ENCODE results near the gene TBC1D7.
"Not testable (repeated sequence)": the region's sequence is repeated elsewhere in the genome, so short reads cannot be mapped to it uniquely, and the experiment has no call there.

TBC1D7 gene

DNA sequence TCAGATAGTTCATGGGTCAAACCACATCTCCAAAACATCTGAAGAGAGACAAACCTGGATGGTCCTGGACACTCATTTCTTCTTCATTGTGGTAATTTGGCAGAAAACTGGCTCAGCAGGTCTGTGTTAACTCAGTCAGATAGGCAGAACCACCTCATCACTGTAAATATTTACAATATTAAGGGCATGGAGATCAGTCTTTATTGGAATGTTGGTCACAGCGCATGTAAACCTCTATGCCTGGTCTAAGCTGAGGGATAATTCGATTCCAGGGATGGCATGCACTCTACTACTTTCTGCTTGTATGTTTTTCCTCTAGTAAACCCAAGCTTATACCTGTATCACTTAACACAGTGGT is 4.0 kb upstream of the TBC1D7 start:
- TF ChIP-seq, protein P1, sequence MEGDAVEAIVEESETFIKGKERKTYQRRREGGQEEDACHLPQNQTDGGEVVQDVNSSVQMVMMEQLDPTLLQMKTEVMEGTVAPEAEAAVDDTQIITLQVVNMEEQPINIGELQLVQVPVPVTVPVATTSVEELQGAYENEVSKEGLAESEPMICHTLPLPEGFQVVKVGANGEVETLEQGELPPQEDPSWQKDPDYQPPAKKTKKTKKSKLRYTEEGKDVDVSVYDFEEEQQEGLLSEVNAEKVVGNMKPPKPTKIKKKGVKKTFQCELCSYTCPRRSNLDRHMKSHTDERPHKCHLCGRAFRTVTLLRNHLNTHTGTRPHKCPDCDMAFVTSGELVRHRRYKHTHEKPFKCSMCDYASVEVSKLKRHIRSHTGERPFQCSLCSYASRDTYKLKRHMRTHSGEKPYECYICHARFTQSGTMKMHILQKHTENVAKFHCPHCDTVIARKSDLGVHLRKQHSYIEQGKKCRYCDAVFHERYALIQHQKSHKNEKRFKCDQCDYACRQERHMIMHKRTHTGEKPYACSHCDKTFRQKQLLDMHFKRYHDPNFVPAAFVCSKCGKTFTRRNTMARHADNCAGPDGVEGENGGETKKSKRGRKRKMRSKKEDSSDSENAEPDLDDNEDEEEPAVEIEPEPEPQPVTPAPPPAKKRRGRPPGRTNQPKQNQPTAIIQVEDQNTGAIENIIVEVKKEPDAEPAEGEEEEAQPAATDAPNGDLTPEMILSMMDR (conservative IDR thresholded peaks at IDR 0.05) = no peak
- no peak for TF ChIP-seq ZFX (IDR thresholded peaks at IDR 0.05)
- H3K27ac ChIP-seq = no peak overlapping the region

- H3K27ac ChIP-seq = no peak overlapping the region
- TF ChIP-seq ZFX (IDR thresholded peaks at IDR 0.05) = no peak
- TF ChIP-seq, protein P1 (conservative IDR thresholded peaks at IDR 0.05) = peak; percentile 82
Measured at GRCh38 chr6:13331516-13332348, 3.4 kb upstream of the TBC1D7 start.

DNA sequence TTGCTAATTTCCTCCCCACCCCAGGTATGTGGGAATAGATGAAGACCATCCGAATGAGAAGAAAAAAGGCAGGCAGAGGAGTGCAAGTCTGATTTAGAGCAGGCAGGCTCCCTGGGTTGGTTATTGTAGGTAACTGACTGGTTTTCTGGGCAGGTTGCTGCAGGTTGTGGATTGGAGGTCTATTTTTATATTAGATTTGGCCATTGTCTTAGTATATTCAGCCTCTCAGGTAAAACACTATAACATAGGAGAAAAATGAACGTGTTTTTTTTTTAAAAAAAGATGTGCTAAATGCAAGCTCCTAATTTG is 492 bp upstream of the TBC1D7 start:
- H3K27ac ChIP-seq = peak overlapping the region; percentile 85
- TF ChIP-seq, protein P1 (conservative IDR thresholded peaks at IDR 0.05) = no peak
- TF ChIP-seq ZFX (IDR thresholded peaks at IDR 0.05) = no peak

DNA sequence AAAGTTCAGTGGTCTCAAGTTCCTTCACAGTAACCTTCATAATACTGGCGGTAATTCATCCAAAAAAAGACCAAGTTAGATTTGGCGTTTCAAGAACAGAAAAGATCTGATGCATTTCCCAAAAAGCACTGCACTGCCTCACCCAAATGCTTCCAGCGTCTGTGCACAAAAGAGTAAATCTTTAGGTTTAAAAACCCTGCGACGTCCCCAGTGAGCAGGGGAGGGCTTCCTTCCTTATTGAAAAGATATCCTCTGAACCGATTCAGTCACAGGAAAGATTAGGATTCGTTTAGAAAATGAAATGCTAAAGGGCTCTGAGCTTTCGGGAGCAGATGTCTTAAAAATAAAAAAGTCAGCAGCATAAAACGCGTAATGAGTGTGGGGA is 654 bp downstream of the TBC1D7 start:
- H3K27ac ChIP-seq = peak overlapping the region; percentile 85
- TF ChIP-seq, protein P1 (conservative IDR thresholded peaks at IDR 0.05) = no peak
- no peak for TF ChIP-seq ZFX (IDR thresholded peaks at IDR 0.05)

- H3K27ac ChIP-seq = not testable (repeated sequence)
Measured at GRCh38 chr6:13326031-13326586, 2.2 kb downstream of the TBC1D7 start.

- TF ChIP-seq ZFX (IDR thresholded peaks at IDR 0.05) = no peak
- TF ChIP-seq, protein P1 (conservative IDR thresholded peaks at IDR 0.05) = no peak
- no peak overlapping the region for H3K27ac ChIP-seq
Measured at GRCh38 chr6:13319891-13320564, 8.3 kb downstream of the TBC1D7 start.

DNA sequence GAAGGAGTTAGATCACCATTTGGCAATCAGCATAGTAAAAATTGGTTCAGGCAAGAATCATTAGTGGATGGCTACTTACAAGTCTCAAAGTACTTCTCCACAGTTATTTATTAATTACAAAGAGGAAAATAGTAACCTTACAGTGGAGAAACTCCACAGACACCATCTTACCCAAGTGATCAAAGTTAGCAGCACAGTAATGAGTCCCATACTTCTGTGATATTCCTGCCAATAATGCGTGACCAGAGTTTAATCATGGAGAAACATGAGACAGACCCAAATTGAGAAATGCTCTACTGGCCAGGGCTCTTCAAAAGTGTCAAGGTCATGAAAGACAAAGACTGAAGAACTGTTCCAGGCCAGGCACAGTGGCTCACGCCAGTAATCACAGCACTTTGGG is 9.5 kb downstream of the TBC1D7 start:
- no peak overlapping the region for H3K27ac ChIP-seq
- TF ChIP-seq ZFX (IDR thresholded peaks at IDR 0.05) = no peak
- TF ChIP-seq, protein P1 (conservative IDR thresholded peaks at IDR 0.05) = no peak

Measured in C4-2B (cell line).